ENCODE results near the gene BFSP2.

Gene BFSP2

GRCh38 chr3:133401374-133402135, 1.7 kb downstream of the BFSP2 start:
- TF ChIP-seq CTCF (IDR thresholded peaks at IDR 0.05; ENCODE audit: low read depth, low read length) (no peak), EZH2phosphoT487 (IDR thresholded peaks at IDR 0.05; ENCODE audit: low read depth) (no peak)
- Histone ChIP-seq H4K20me1 (ENCODE audit: insufficient read depth, low read length) (no peaks in the 10 kb centered on the region), H3K27ac (ENCODE audit: low read length) (no peak overlapping the region), H3K36me3 (replicated peaks; ENCODE audit: low read depth, low read length) (no peaks in the 10 kb centered on the region), H3K4me2 (ENCODE audit: low read length) (no peak overlapping the region), H3K9ac (ENCODE audit: low read length) (no peak overlapping the region), H3K27me3 (ENCODE audit: low read depth, low read length) (peaks cover 16% of the 10 kb centered on the region), H2AFZ (ENCODE audit: low read depth, low read length) (no peak overlapping the region), H3K4me3 (ENCODE audit: low read length) (no peak overlapping the region), H3K4me1 (ENCODE audit: low read length) (no peaks in the 10 kb centered on the region), H3K9me3 (ENCODE audit: insufficient read depth, low read length) (no peaks in the 10 kb centered on the region), H3K79me2 (ENCODE audit: low read length) (no peaks in the 10 kb centered on the region)

- H3K9ac ChIP-seq (ENCODE audit: low read length), result no peak overlapping the region
- H3K4me3 ChIP-seq (ENCODE audit: low read length), result no peak overlapping the region
- TF ChIP-seq EZH2phosphoT487 (IDR thresholded peaks at IDR 0.05; ENCODE audit: low read depth) (no peak), CTCF (IDR thresholded peaks at IDR 0.05; ENCODE audit: low read depth, low read length) (no peak)
- H3K36me3 ChIP-seq (replicated peaks; ENCODE audit: low read depth, low read length), result no peaks in the 10 kb centered on the region
- H3K79me2 ChIP-seq (ENCODE audit: low read length), result no peaks in the 10 kb centered on the region
- no peaks in the 10 kb centered on the region for H4K20me1 ChIP-seq (ENCODE audit: insufficient read depth, low read length)
- peaks cover 27% of the 10 kb centered on the region for H3K27me3 ChIP-seq (ENCODE audit: low read depth, low read length)
- no peaks in the 10 kb centered on the region for H3K9me3 ChIP-seq (ENCODE audit: insufficient read depth, low read length)
- no peak overlapping the region for H3K4me2 ChIP-seq (ENCODE audit: low read length)
- H3K4me1 ChIP-seq (ENCODE audit: low read length), result no peaks in the 10 kb centered on the region
- H2AFZ ChIP-seq (ENCODE audit: low read depth, low read length), result no peak overlapping the region
- no peak overlapping the region for H3K27ac ChIP-seq (ENCODE audit: low read length)
These were observed 5.1 kb downstream of the BFSP2 start for GRCh38 chr3:133404920-133405319.

- H3K4me3 ChIP-seq (ENCODE audit: low read length), result no peak overlapping the region
- no peaks in the 10 kb centered on the region for H4K20me1 ChIP-seq (ENCODE audit: insufficient read depth, low read length)
- H3K4me2 ChIP-seq (ENCODE audit: low read length), result no peak overlapping the region
- H2AFZ ChIP-seq (ENCODE audit: low read depth, low read length), result no peak overlapping the region
- H3K9ac ChIP-seq (ENCODE audit: low read length), result no peak overlapping the region
- no peaks in the 10 kb centered on the region for H3K4me1 ChIP-seq (ENCODE audit: low read length)
- H3K9me3 ChIP-seq (ENCODE audit: insufficient read depth, low read length), result no peaks in the 10 kb centered on the region
- H3K27me3 ChIP-seq (ENCODE audit: low read depth, low read length), result peaks cover 38% of the 10 kb centered on the region
- H3K27ac ChIP-seq (ENCODE audit: low read length), result no peak overlapping the region
- H3K36me3 ChIP-seq (replicated peaks; ENCODE audit: low read depth, low read length), result no peaks in the 10 kb centered on the region
- no peaks in the 10 kb centered on the region for H3K79me2 ChIP-seq (ENCODE audit: low read length)
- no peak for TF ChIP-seq EZH2phosphoT487 (IDR thresholded peaks at IDR 0.05; ENCODE audit: low read depth)
- no peak for TF ChIP-seq CTCF (IDR thresholded peaks at IDR 0.05; ENCODE audit: low read depth, low read length)
These were observed 8.5 kb downstream of the BFSP2 start for GRCh38 chr3:133408366-133408765.

GRCh38 chr3:133408961-133409360, 9.1 kb downstream of the BFSP2 start:
- no peak overlapping the region for H3K9ac ChIP-seq (ENCODE audit: low read length)
- H3K4me3 ChIP-seq (ENCODE audit: low read length), result no peak overlapping the region
- no peaks in the 10 kb centered on the region for H3K36me3 ChIP-seq (replicated peaks; ENCODE audit: low read depth, low read length)
- peaks cover 38% of the 10 kb centered on the region for H3K27me3 ChIP-seq (ENCODE audit: low read depth, low read length)
- H3K9me3 ChIP-seq (ENCODE audit: insufficient read depth, low read length), result no peaks in the 10 kb centered on the region
- H3K4me1 ChIP-seq (ENCODE audit: low read length), result no peaks in the 10 kb centered on the region
- no peaks in the 10 kb centered on the region for H3K79me2 ChIP-seq (ENCODE audit: low read length)
- H3K27ac ChIP-seq (ENCODE audit: low read length), result no peak overlapping the region
- TF ChIP-seq CTCF (IDR thresholded peaks at IDR 0.05; ENCODE audit: low read depth, low read length) (no peak), EZH2phosphoT487 (IDR thresholded peaks at IDR 0.05; ENCODE audit: low read depth) (no peak)
- H3K4me2 ChIP-seq (ENCODE audit: low read length), result no peak overlapping the region
- no peaks in the 10 kb centered on the region for H4K20me1 ChIP-seq (ENCODE audit: insufficient read depth, low read length)
- no peak overlapping the region for H2AFZ ChIP-seq (ENCODE audit: low read depth, low read length)

All from OCI-LY3 (cell line).